Measurements from ENCODE around the gene FAM241B.

FAM241B gene

GRCh38 chr10:69640196-69640980, 10.3 kb downstream of the FAM241B start:
- Histone ChIP-seq H3K36me3 (ENCODE audit: control insufficient read depth in 5 of 5, insufficient read depth in 5 of 5, low read length in 5 of 5) (no peaks in the 10 kb centered on the region), H3K9me3 (ENCODE audit: control insufficient read depth in 5 of 5, low read length in 5 of 5) (no peaks in the 10 kb centered on the region), H3K9ac (ENCODE audit: low read length in 5 of 5) (no peak overlapping the region), H3K27me3 (ENCODE audit: control insufficient read depth in 5 of 5, insufficient read depth in 4 of 5, low read length in 5 of 5) (peaks cover 0 to 13% (median 4%) of the 10 kb centered on the region in 5 donors), H3K27ac (ENCODE audit: low read depth, low read length) (no peak overlapping the region), H3K4me3 (ENCODE audit: low read depth in 1 of 5, low read length in 5 of 5) (no peak overlapping the region), H3K4me1 (ENCODE audit: control insufficient read depth in 5 of 5, insufficient read depth in 5 of 5, low read length in 5 of 5) (peaks cover 0 to 2% (median 0%) of the 10 kb centered on the region in 5 donors)

GRCh38 chr10:69641261-69641980, 11.4 kb downstream of the FAM241B start:
- H3K9me3 ChIP-seq (ENCODE audit: control insufficient read depth in 5 of 5, low read length in 5 of 5) = no peaks in the 10 kb centered on the region
- no peaks in the 10 kb centered on the region for H3K36me3 ChIP-seq (ENCODE audit: control insufficient read depth in 5 of 5, insufficient read depth in 5 of 5, low read length in 5 of 5)
- peaks cover 0 to 2% (median 0%) of the 10 kb centered on the region in 5 donors for H3K4me1 ChIP-seq (ENCODE audit: control insufficient read depth in 5 of 5, insufficient read depth in 5 of 5, low read length in 5 of 5)
- no peak overlapping the region for H3K9ac ChIP-seq (ENCODE audit: low read length in 5 of 5)
- peaks cover 0 to 13% (median 4%) of the 10 kb centered on the region in 5 donors for H3K27me3 ChIP-seq (ENCODE audit: control insufficient read depth in 5 of 5, insufficient read depth in 4 of 5, low read length in 5 of 5)
- no peak overlapping the region for H3K4me3 ChIP-seq (ENCODE audit: low read depth in 1 of 5, low read length in 5 of 5)
- H3K27ac ChIP-seq (ENCODE audit: low read depth, low read length) = no peak overlapping the region

GRCh38 chr10:69642747-69643146, 12.7 kb downstream of the FAM241B start:
- no peak overlapping the region for H3K9ac ChIP-seq (ENCODE audit: low read length in 5 of 5)
- H3K4me3 ChIP-seq (ENCODE audit: low read depth in 1 of 5, low read length in 5 of 5) = no peak overlapping the region
- no peak overlapping the region for H3K27ac ChIP-seq (ENCODE audit: low read depth, low read length)
- H3K27me3 ChIP-seq (ENCODE audit: control insufficient read depth in 5 of 5, insufficient read depth in 4 of 5, low read length in 5 of 5) = peaks cover 0 to 13% (median 4%) of the 10 kb centered on the region in 5 donors
- peaks cover 0 to 2% (median 0%) of the 10 kb centered on the region in 5 donors for H3K4me1 ChIP-seq (ENCODE audit: control insufficient read depth in 5 of 5, insufficient read depth in 5 of 5, low read length in 5 of 5)
- H3K36me3 ChIP-seq (ENCODE audit: control insufficient read depth in 5 of 5, insufficient read depth in 5 of 5, low read length in 5 of 5) = no peaks in the 10 kb centered on the region
- H3K9me3 ChIP-seq (ENCODE audit: control insufficient read depth in 5 of 5, low read length in 5 of 5) = no peaks in the 10 kb centered on the region

- H3K9me3 ChIP-seq (ENCODE audit: control insufficient read depth in 5 of 5, low read length in 5 of 5) = no peaks in the 10 kb centered on the region
- H3K36me3 ChIP-seq (ENCODE audit: control insufficient read depth in 5 of 5, insufficient read depth in 5 of 5, low read length in 5 of 5) = no peaks in the 10 kb centered on the region
- H3K27ac ChIP-seq (ENCODE audit: low read depth, low read length) = no peak overlapping the region
- H3K4me3 ChIP-seq (ENCODE audit: low read depth in 1 of 5, low read length in 5 of 5) = no peak overlapping the region
- H3K4me1 ChIP-seq (ENCODE audit: control insufficient read depth in 5 of 5, insufficient read depth in 5 of 5, low read length in 5 of 5) = peaks cover 0 to 2% (median 0%) of the 10 kb centered on the region in 5 donors
- peaks cover 0 to 13% (median 4%) of the 10 kb centered on the region in 5 donors for H3K27me3 ChIP-seq (ENCODE audit: control insufficient read depth in 5 of 5, insufficient read depth in 4 of 5, low read length in 5 of 5)
- no peak overlapping the region for H3K9ac ChIP-seq (ENCODE audit: low read length in 5 of 5)
Observed at GRCh38 chr10:69643779-69644657, 14.0 kb downstream of the FAM241B start.

GRCh38 chr10:69644658-69645295, 14.7 kb downstream of the FAM241B start:
- Histone ChIP-seq H3K27ac (ENCODE audit: low read depth, low read length) (no peak overlapping the region), H3K9ac (ENCODE audit: low read length in 5 of 5) (no peak overlapping the region), H3K4me1 (ENCODE audit: control insufficient read depth in 5 of 5, insufficient read depth in 5 of 5, low read length in 5 of 5) (no peaks in the 10 kb centered on the region)

GRCh38 chr10:69645296-69646184, 15.5 kb downstream of the FAM241B start:
- peaks cover 0 to 11% (median 4%) of the 10 kb centered on the region in 5 donors for H3K27me3 ChIP-seq (ENCODE audit: control insufficient read depth in 5 of 5, insufficient read depth in 4 of 5, low read length in 5 of 5)
- H3K9ac ChIP-seq (ENCODE audit: low read length in 5 of 5) = no peak overlapping the region
- no peak overlapping the region for H3K4me3 ChIP-seq (ENCODE audit: low read depth in 1 of 5, low read length in 5 of 5)
- no peak overlapping the region for H3K27ac ChIP-seq (ENCODE audit: low read depth, low read length)
- no peaks in the 10 kb centered on the region for H3K36me3 ChIP-seq (ENCODE audit: control insufficient read depth in 5 of 5, insufficient read depth in 5 of 5, low read length in 5 of 5)
- no peaks in the 10 kb centered on the region for H3K4me1 ChIP-seq (ENCODE audit: control insufficient read depth in 5 of 5, insufficient read depth in 5 of 5, low read length in 5 of 5)
- no peaks in the 10 kb centered on the region for H3K9me3 ChIP-seq (ENCODE audit: control insufficient read depth in 5 of 5, low read length in 5 of 5)

More at GRCh38 chr10:69644658-69645295, 14.7 kb downstream of the FAM241B start:
- Histone ChIP-seq H3K9me3 (ENCODE audit: control insufficient read depth in 5 of 5, low read length in 5 of 5) (no peaks in the 10 kb centered on the region), H3K27me3 (ENCODE audit: control insufficient read depth in 5 of 5, insufficient read depth in 4 of 5, low read length in 5 of 5) (peaks cover 0 to 13% (median 4%) of the 10 kb centered on the region in 5 donors), H3K36me3 (ENCODE audit: control insufficient read depth in 5 of 5, insufficient read depth in 5 of 5, low read length in 5 of 5) (no peaks in the 10 kb centered on the region), H3K4me3 (ENCODE audit: low read depth in 1 of 5, low read length in 5 of 5) (no peak overlapping the region)

GRCh38 chr10:69646185-69647060, 16.4 kb downstream of the FAM241B start:
- H3K27ac ChIP-seq (ENCODE audit: low read depth, low read length) = no peak overlapping the region
- H3K36me3 ChIP-seq (ENCODE audit: control insufficient read depth in 5 of 5, insufficient read depth in 5 of 5, low read length in 5 of 5) = no peaks in the 10 kb centered on the region

GRCh38 chr10:69647126-69647525, 17.1 kb downstream of the FAM241B start:
- Histone ChIP-seq H3K36me3 (ENCODE audit: control insufficient read depth in 5 of 5, insufficient read depth in 5 of 5, low read length in 5 of 5) (no peaks in the 10 kb centered on the region), H3K27ac (ENCODE audit: low read depth, low read length) (no peak overlapping the region), H3K9ac (ENCODE audit: low read length in 5 of 5) (no peak overlapping the region), H3K4me1 (ENCODE audit: control insufficient read depth in 5 of 5, insufficient read depth in 5 of 5, low read length in 5 of 5) (peaks cover 0 to 6% (median 0%) of the 10 kb centered on the region in 5 donors), H3K4me3 (ENCODE audit: low read depth in 1 of 5, low read length in 5 of 5) (no peak overlapping the region), H3K27me3 (ENCODE audit: control insufficient read depth in 5 of 5, insufficient read depth in 4 of 5, low read length in 5 of 5) (peaks cover 4 to 10% (median 5%) of the 10 kb centered on the region in 5 donors), H3K9me3 (ENCODE audit: control insufficient read depth in 5 of 5, low read length in 5 of 5) (no peaks in the 10 kb centered on the region)

More at GRCh38 chr10:69646185-69647060, 16.4 kb downstream of the FAM241B start:
- Histone ChIP-seq H3K9ac (ENCODE audit: low read length in 5 of 5) (no peak overlapping the region), H3K9me3 (ENCODE audit: control insufficient read depth in 5 of 5, low read length in 5 of 5) (no peaks in the 10 kb centered on the region), H3K4me1 (ENCODE audit: control insufficient read depth in 5 of 5, insufficient read depth in 5 of 5, low read length in 5 of 5) (peaks cover 0 to 6% (median 0%) of the 10 kb centered on the region in 5 donors), H3K27me3 (ENCODE audit: control insufficient read depth in 5 of 5, insufficient read depth in 4 of 5, low read length in 5 of 5) (peaks cover 0 to 7% (median 4%) of the 10 kb centered on the region in 5 donors), H3K4me3 (ENCODE audit: low read depth in 1 of 5, low read length in 5 of 5) (no peak overlapping the region)

Measured in subcutaneous abdominal adipose tissue (tissue), 5 donors.